RWPE1 (cell line): ENCODE results near the gene FAM184B.

ENCODE experiments used
- CTCF ChIA-PET: fragments of 350-600 bp; sonication (Branson Sonifier 250); formaldehyde crosslinking; extraction: SDS; loops from one replicate; lab custom pipeline; 2021; lab: Yijun Ruan, JAX
- POLR2A ChIA-PET: fragments of 400-600 bp; formaldehyde crosslinking; extraction: SDS; loops from one replicate; lab custom pipeline; 2020; ENCODE audit warnings: antibody characterized with exemption; ENCODE audit not compliant: low non-redundant PET; lab: Yijun Ruan, JAX
- DNase-seq: peaks from one replicate; pipeline ENCODE4 v3.0.0; 2012; ENCODE audit warnings: low spot score
- H3K27ac ChIP-seq: fragments of 450-650 bp; 2 replicates; pipeline ENCODE4 v1.5.1; 2017
- CTCF ChIP-seq: fragments of 450-650 bp; conservative IDR thresholded peaks from 2 replicates; pipeline ENCODE4 v1.5.1; 2017; ENCODE audit warnings: low read depth, mild to moderate bottlenecking

Gene FAM184B

GRCh38 chr4:17707671-17708070 lies 73.8 kb downstream of the FAM184B start:
- CTCF ChIA-PET: no interaction called here
- TF ChIP-seq CTCF: no peak

GRCh38 chr4:17705107-17705506 lies 76.3 kb downstream of the FAM184B start:
- no peak overlapping the region for H3K27ac ChIP-seq
- ChIA-PET POLR2A (no interaction called here), CTCF (no interaction called here)
- no peak for TF ChIP-seq CTCF
- no peak for DNase-seq

More at GRCh38 chr4:17707671-17708070, 73.8 kb downstream of the FAM184B start:
- POLR2A ChIA-PET: no interaction called here
- no peak overlapping the region for H3K27ac ChIP-seq
- no peak for DNase-seq

GRCh38 chr4:17704020-17704650 lies 77.3 kb downstream of the FAM184B start:
- CTCF ChIA-PET: interaction anchor here (0.7 kb wide), 2 partner anchors 996 to 1704 kb away, joined by 3 read pairs; no protein-coding TSS in a partner anchor
- H3K27ac ChIP-seq: no peak overlapping the region
- POLR2A ChIA-PET: no interaction called here
- DNase-seq: no peak
- TF ChIP-seq CTCF: no peak

- H3K27ac ChIP-seq: no peak overlapping the region
- no peak for TF ChIP-seq CTCF
- ChIA-PET POLR2A (no interaction called here), CTCF (no interaction called here)
- no peak for DNase-seq
These were observed 78.8 kb downstream of the FAM184B start for GRCh38 chr4:17702641-17703040.

- ChIA-PET CTCF (no interaction called here), POLR2A (no interaction called here)
- no peak for DNase-seq
- no peak overlapping the region for H3K27ac ChIP-seq
- no peak for TF ChIP-seq CTCF
These were observed 79.5 kb downstream of the FAM184B start for GRCh38 chr4:17701882-17702281.

- ChIA-PET CTCF (no interaction called here), POLR2A (no interaction called here)
- DNase-seq: no peak
- no peak for TF ChIP-seq CTCF
- H3K27ac ChIP-seq: no peak overlapping the region
These were observed 80.1 kb downstream of the FAM184B start for GRCh38 chr4:17701138-17701839.
